GM12878 (cell line): Measurements from ENCODE around the gene KCND3. TPM values are rescaled to one million over a fixed set of nuclear protein-coding genes. Genes with fewer than 3 reads are reported as not detected.

Source experiments
- ATAC-seq: fragments of 200-7000 bp; cut with Tn5 transposase; 3 replicates; pipeline ENCODE4 v1.9.1; 2020; ENCODE audit warnings: mild to moderate bottlenecking, moderate library complexity
- BruUV-seq: library from RNA; stranded (reverse); fragments of 400-500 nt; replicated peaks from 2 replicates; lab custom pipeline; 2021; lab: Mats Ljungman, UMichigan
- CTCF ChIA-PET: fragments of 300-600 bp; sonication (Branson Sonifier 250); formaldehyde crosslinking; extraction: SDS; loops from one replicate; lab custom pipeline; 2021; ENCODE audit warnings: inconsistent platforms; lab: Yijun Ruan, JAX
- POLR2A ChIA-PET: fragments of 350-600 bp; formaldehyde crosslinking; extraction: SDS; loops from one replicate; lab custom pipeline; 2021; ENCODE audit warnings: inconsistent platforms; lab: Charles Lee
- RAD21 ChIA-PET: fragments of 300-600 bp; sonication (Branson Sonifier 250); formaldehyde crosslinking; loops from one replicate; lab custom pipeline; 2023; ENCODE audit warnings: antibody characterized with exemption; ENCODE audit not compliant: unreplicated experiment; lab: Charles Lee
- SMC1A ChIA-PET: fragments of 300-600 bp; sonication (Branson Sonifier 250); formaldehyde crosslinking; loops from one replicate; lab custom pipeline; 2023; ENCODE audit not compliant: unreplicated experiment, uncharacterized antibody; lab: Charles Lee
- DNase-seq: peaks from one replicate; pipeline ENCODE4 v3.0.0-alpha.2; 2011; ENCODE audit warnings: low read depth, low spot score
- FAIRE-seq: peaks from 3 replicates; lab custom pipeline; 2011; peaks lifted over from hg19 to GRCh38; lab: Jason Lieb, UNC
- H2AFZ ChIP-seq: 2 replicates; pipeline ENCODE4 v1.6.0; 2011; ENCODE audit warnings: low read depth, low read length, control low read depth; ENCODE audit not compliant: control insufficient read depth
- H3K27ac ChIP-seq: 2 replicates; pipeline ENCODE4 v1.5.1; 2011; ENCODE audit warnings: control low read depth; ENCODE audit not compliant: control insufficient read depth, insufficient read depth
- H3K27me3 ChIP-seq, 2 experiments: replicated peaks in 1 of 2; 2 replicates each; pipeline versions ENCODE4 v1.6.0 to v1.6.1; 2011; ENCODE audit warnings: low read length in 1 of 2; ENCODE audit not compliant: control insufficient read depth in 2 of 2, insufficient read depth in 2 of 2
- H3K36me3 ChIP-seq, 2 experiments: 2 replicates each; pipeline ENCODE4 v1.5.1; 2011; ENCODE audit warnings: low read length in 1 of 2; ENCODE audit not compliant: control insufficient read depth in 2 of 2, insufficient read depth in 2 of 2
- H3K4me1 ChIP-seq: 2 replicates; pipeline ENCODE4 v1.6.1; 2011; ENCODE audit warnings: mild to moderate bottlenecking, low read length, moderate library complexity, mixed read lengths; ENCODE audit not compliant: control insufficient read depth, insufficient read depth
- H3K4me2 ChIP-seq: 2 replicates; pipeline ENCODE4 v1.6.0; 2011; ENCODE audit warnings: control low read depth; ENCODE audit not compliant: control insufficient read depth, insufficient read depth
- H3K4me3 ChIP-seq: fragments of 200-600 bp; sonication (generic); 2 replicates; pipeline ENCODE4 v1.5.1; 2016
- H3K79me2 ChIP-seq: 2 replicates; pipeline ENCODE4 v1.6.0; 2011; ENCODE audit warnings: low read length; ENCODE audit not compliant: control insufficient read depth, insufficient read depth
- H3K9ac ChIP-seq: 2 replicates; pipeline ENCODE4 v1.8.0; 2011; ENCODE audit warnings: low read length, control low read depth, mixed read lengths; ENCODE audit not compliant: control insufficient read depth, insufficient read depth
- H3K9me3 ChIP-seq: replicated peaks from 3 replicates; pipeline ENCODE4 v1.5.1; 2011; ENCODE audit warnings: mild to moderate bottlenecking, low read length; ENCODE audit not compliant: control insufficient read depth, insufficient read depth
- H4K20me1 ChIP-seq: 2 replicates; pipeline ENCODE4 v1.6.0; 2011; ENCODE audit not compliant: control insufficient read depth, insufficient read depth
- BCL11A ChIP-seq: IDR thresholded peaks from 2 replicates; pipeline ENCODE4 v1.6.1; 2011; ENCODE audit warnings: low read depth, low read length
- CBX5 ChIP-seq: sonication (generic); IDR thresholded peaks from 2 replicates; pipeline ENCODE4 v1.6.1; 2016; ENCODE audit warnings: low read depth, moderate library complexity, mild to moderate bottlenecking, inconsistent platforms
- CEBPB ChIP-seq, 2 experiments: fragments of 150-350 bp in 1 of 2; IDR thresholded peaks; 2 replicates each; pipeline ENCODE4 v1.6.1; 2012 to 2014; ENCODE audit warnings: low read depth in 2 of 2, low read length in 2 of 2, borderline replicate concordance in 1 of 2, inconsistent platforms in 1 of 2
- CHD4 ChIP-seq: fragments of 200-600 bp; sonication (generic); IDR thresholded peaks from 2 replicates; pipeline ENCODE4 v1.6.1; 2016; ENCODE audit warnings: mild to moderate bottlenecking
- EED ChIP-seq: sonication (generic); IDR thresholded peaks from 2 replicates; pipeline ENCODE4 v1.6.1; 2016; ENCODE audit warnings: antibody characterized with exemption, low read depth
- FOXK2 ChIP-seq: fragments of 450-650 bp; IDR thresholded peaks from 2 replicates; pipeline ENCODE4 v1.6.1; 2017; ENCODE audit warnings: mild to moderate bottlenecking, moderate library complexity
- JUNB ChIP-seq: IDR thresholded peaks from 2 replicates; pipeline ENCODE4 v1.6.1; 2016; ENCODE audit warnings: antibody characterized with exemption, mild to moderate bottlenecking
- LARP7 ChIP-seq: fragments of 450-650 bp; IDR thresholded peaks from 2 replicates; pipeline ENCODE4 v1.6.1; 2017; ENCODE audit warnings: mild to moderate bottlenecking
- MEF2B ChIP-seq: fragments of 450-650 bp; IDR thresholded peaks from 2 replicates; pipeline ENCODE4 v1.6.1; 2018; ENCODE audit warnings: mild to moderate bottlenecking, moderate library complexity; ENCODE audit not compliant: partially characterized antibody, poor library complexity, severe bottlenecking
- MXI1 ChIP-seq: fragments of 150-350 bp; IDR thresholded peaks from 2 replicates; pipeline ENCODE4 v1.6.1; 2011; ENCODE audit warnings: low read depth, mild to moderate bottlenecking, inconsistent platforms, low read length, improper control_type of control experiment
- NFYB ChIP-seq: IDR thresholded peaks from 2 replicates; pipeline ENCODE4 v1.6.1; 2011; ENCODE audit warnings: low read depth, mild to moderate bottlenecking, low read length, improper control_type of control experiment, moderate library complexity; ENCODE audit not compliant: insufficient read depth
- NKRF ChIP-seq: fragments of 450-650 bp; conservative IDR thresholded peaks from 2 replicates; pipeline ENCODE4 v1.6.1; 2017; ENCODE audit warnings: mild to moderate bottlenecking, moderate library complexity
- TAF1 ChIP-seq: IDR thresholded peaks from 2 replicates; pipeline ENCODE4 v1.6.1; 2011; ENCODE audit warnings: mild to moderate bottlenecking, low read depth, low read length, borderline replicate concordance
- TCF3 ChIP-seq: IDR thresholded peaks from 2 replicates; pipeline ENCODE4 v1.6.1; 2012; ENCODE audit warnings: low read depth, mild to moderate bottlenecking, low read length, borderline replicate concordance; ENCODE audit not compliant: insufficient read depth
- ZNF622 ChIP-seq: fragments of 450-650 bp; IDR thresholded peaks from 2 replicates; pipeline ENCODE4 v1.6.1; 2017; ENCODE audit warnings: mild to moderate bottlenecking, inconsistent platforms
- WGBS: methylation state at CpG from one replicate; pipeline ENCODE4 v1.1.6; 2016; ENCODE audit warnings: low lambda C conversion rate; ENCODE audit not compliant: insufficient replicate concordance, insufficient coverage; ENCODE audit errors: missing lambda C conversion rate; 5-methylcytosine and 5-hydroxymethylcytosine counted together
- in situ Hi-C: fragments of 300-500 bp; cut with MboI; formaldehyde crosslinking; loops from 9 replicates; pipeline ENCODE4 v1.14.3; 2018; ENCODE audit warnings: mixed read lengths
- intact Hi-C: fragments of 100-400 bp; cut with micrococcal nuclease; formaldehyde crosslinking; loops from one replicate; pipeline ENCODE4 v1.14.2; 2022; ENCODE audit not compliant: unreplicated experiment
- polyA plus RNA-seq, 11 experiments: library from polyadenylated mRNA; depleted of rRNA in 4 of 11; unstranded in 6 of 11; stranded (reverse) in 5 of 11; fragments of >200 nt; fragmentation: Nextera tagmentation in 4 of 11; fragmentation: Illumina TruSeq in 1 of 11; extraction: Ambion mirVana in 4 of 11; extraction: Trizol in 1 of 11; gene quantifications; 1 replicate in 1 of 11; 2 replicates in 10 of 11; pipeline versions ENCODE4 v1.2.1 to v1.2.3, GENCODE V29; 2011 to 2016; ENCODE audit warnings: inconsistent platforms in 2 of 11, missing spikeins in 2 of 11, low read depth in 1 of 11
- total RNA-seq, 4 experiments: library from RNA; depleted of rRNA in 3 of 4; stranded (reverse); fragments of >200 nt in 3 of 4; fragmentation: Illumina TruSeq in 1 of 4; extraction: Trizol in 1 of 4; gene quantifications; 2 replicates each; pipeline versions ENCODE4 v1.2.1 to v1.2.3, GENCODE V29; 2013 to 2021
- TF ChIP-seq, protein P1 (sequence below): fragments of 450-650 bp; IDR thresholded peaks from 2 replicates; pipeline ENCODE4 v1.6.1; 2017; ENCODE audit warnings: mild to moderate bottlenecking, low read depth, inconsistent platforms; ENCODE audit not compliant: poor library complexity, severe bottlenecking

The KCND3 gene
- total and polyA plus RNA-seq, 10 of the 15 experiments (the other 5 are each of a cell fraction or from before 2014, with no cell fraction given) = 0.02 TPM; not detected in 9

DNA sequence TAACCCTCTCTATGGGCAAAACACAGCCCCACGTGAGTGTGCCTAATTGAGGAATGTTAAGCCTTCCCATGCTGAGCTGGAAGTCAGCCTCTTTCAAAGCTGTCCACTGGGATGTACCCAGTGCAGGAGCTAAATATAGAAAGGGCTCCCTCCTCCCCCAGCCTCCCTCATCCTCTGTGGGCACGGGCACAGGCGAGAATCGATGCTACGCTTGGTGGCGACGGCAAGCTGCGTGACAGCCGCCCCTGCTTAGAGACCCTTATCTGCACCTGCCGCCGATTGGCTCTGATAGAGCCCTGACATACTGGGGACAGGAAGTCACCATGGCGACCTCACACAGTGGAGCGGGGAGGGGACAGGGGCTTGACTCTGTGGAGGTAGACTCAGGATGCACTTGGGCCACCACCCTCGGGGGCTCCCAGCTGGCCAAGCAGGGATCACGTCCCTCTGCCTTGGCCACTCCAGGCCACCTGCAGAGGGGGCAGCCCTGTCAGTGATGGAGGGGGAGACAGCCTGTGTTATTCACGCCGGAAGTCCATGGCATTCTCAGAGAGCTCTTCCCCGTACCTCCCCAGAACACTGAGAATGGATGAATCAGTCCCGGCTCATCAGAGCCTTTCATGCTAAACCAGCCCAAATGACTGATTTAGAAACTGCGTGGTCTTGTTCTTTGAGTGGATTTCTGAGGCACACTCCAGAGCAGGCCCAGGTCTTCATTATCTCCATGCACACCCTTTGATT, 84.8 kb downstream of the KCND3 start (continued):
- TF ChIP-seq JUNB = peak; percentile 37; the same call in 1 of the 2 replicates
- TF ChIP-seq NFYB = no peak

DNA sequence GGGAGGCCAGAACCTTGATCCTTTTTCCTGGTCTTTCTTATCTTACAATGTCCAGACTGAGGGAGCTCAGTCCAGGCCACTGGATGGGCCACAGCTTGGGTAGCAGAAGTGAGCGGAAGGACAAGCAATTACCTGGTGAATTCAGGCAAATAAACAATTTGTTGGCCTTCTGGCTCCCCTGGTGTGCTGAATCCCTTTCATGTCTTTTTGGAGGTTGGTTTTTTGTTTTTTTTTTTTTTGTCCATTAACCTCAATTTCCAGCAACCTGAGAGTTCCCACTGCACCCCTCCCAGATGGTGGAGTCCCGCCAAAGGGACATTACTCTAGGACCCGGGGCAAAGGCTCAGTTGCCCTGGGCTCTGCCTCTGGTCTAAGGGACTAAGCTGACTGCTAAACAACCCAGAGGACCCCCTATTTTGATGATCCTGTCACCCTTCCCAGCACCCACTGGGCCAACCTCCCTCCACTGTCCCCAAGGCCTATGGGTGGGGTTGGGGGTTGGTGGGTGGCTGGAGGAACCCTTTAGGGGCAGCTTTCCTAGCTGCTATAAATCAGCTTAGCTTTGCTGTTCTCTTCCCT, 85.5 kb downstream of the KCND3 start:
- intact Hi-C loops = no loop called here
- Histone ChIP-seq H3K79me2 (no peaks in the 10 kb centered on the region), H4K20me1 (no peaks in the 10 kb centered on the region), H3K27me3 (peaks cover 0 to 4% of the 10 kb centered on the region in 2 experiments; a peak in 3 of 4 replicates), H2AFZ (no peak overlapping the region), H3K4me2 (no peak overlapping the region), H3K27ac (no peak overlapping the region), H3K9ac (no peak overlapping the region), H3K36me3 (no peaks in the 10 kb centered on the region), H3K9me3 (no peaks in the 10 kb centered on the region), H3K4me1 (no peaks in the 10 kb centered on the region), H3K4me3 (no peak overlapping the region)
- 23% methylated on average over 2 of the region's 3 CpGs for WGBS
- no TSS peak for BruUV-seq
- FAIRE-seq = no peak
- CTCF ChIA-PET = no interaction called here
- in situ Hi-C loops = no loop called here
- DNase-seq = no peak
- no peak for ATAC-seq
- SMC1A ChIA-PET = no interaction called here
- RAD21 ChIA-PET = no interaction called here
- POLR2A ChIA-PET = no interaction called here
- no peak for TF ChIP-seq CBX5
- TF ChIP-seq NKRF = no peak
- TF ChIP-seq BCL11A = no peak
- TF ChIP-seq LARP7 = no peak
- no peak for TF ChIP-seq MXI1
- no peak for TF ChIP-seq MEF2B
- no peak for TF ChIP-seq ZNF622
- TF ChIP-seq FOXK2 = no peak
- no peak for TF ChIP-seq TCF3
- TF ChIP-seq, protein P1, sequence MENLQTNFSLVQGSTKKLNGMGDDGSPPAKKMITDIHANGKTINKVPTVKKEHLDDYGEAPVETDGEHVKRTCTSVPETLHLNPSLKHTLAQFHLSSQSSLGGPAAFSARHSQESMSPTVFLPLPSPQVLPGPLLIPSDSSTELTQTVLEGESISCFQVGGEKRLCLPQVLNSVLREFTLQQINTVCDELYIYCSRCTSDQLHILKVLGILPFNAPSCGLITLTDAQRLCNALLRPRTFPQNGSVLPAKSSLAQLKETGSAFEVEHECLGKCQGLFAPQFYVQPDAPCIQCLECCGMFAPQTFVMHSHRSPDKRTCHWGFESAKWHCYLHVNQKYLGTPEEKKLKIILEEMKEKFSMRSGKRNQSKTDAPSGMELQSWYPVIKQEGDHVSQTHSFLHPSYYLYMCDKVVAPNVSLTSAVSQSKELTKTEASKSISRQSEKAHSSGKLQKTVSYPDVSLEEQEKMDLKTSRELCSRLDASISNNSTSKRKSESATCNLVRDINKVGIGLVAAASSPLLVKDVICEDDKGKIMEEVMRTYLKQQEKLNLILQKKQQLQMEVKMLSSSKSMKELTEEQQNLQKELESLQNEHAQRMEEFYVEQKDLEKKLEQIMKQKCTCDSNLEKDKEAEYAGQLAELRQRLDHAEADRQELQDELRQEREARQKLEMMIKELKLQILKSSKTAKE = no peak
- TF ChIP-seq CHD4 = no peak
- TF ChIP-seq CEBPB (IDR thresholded peaks at IDR 0.05; ENCODE audit: borderline replicate concordance in 1 of 2, low read depth in 2 of 2, low read length in 2 of 2) = no peak
- TF ChIP-seq TAF1 = no peak
- TF ChIP-seq EED = no peak
